ENCODE measurements around the gene LTB4R2.
"Not testable (repeated sequence)": the region's sequence is repeated elsewhere in the genome, so short reads cannot be mapped to it uniquely, and the experiment has no call there.

Gene LTB4R2

DNA sequence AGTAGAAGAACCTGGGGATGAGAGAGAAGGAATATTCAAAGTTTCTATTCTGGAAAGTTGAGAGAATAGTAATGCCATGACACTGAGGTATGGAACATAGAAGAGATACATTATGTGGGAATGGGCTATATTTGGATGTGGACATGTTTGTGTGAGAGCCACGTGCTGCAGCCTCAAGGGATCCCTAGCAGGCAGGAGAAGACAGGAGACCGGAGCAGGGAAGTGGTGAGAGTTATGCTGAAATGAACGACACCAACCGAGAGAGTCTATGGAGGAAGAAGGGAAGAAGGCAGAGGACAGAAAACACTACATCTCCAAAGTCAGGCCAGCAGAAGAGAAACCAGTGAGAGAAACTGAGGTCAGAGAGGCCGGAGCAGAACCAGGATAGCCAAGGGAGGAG lies 39.8 kb downstream of the LTB4R2 start:
- TF ChIP-seq, protein P1, sequence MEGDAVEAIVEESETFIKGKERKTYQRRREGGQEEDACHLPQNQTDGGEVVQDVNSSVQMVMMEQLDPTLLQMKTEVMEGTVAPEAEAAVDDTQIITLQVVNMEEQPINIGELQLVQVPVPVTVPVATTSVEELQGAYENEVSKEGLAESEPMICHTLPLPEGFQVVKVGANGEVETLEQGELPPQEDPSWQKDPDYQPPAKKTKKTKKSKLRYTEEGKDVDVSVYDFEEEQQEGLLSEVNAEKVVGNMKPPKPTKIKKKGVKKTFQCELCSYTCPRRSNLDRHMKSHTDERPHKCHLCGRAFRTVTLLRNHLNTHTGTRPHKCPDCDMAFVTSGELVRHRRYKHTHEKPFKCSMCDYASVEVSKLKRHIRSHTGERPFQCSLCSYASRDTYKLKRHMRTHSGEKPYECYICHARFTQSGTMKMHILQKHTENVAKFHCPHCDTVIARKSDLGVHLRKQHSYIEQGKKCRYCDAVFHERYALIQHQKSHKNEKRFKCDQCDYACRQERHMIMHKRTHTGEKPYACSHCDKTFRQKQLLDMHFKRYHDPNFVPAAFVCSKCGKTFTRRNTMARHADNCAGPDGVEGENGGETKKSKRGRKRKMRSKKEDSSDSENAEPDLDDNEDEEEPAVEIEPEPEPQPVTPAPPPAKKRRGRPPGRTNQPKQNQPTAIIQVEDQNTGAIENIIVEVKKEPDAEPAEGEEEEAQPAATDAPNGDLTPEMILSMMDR (conservative IDR thresholded peaks at IDR 0.05; ENCODE audit: control insufficient read depth, insufficient read depth, low read depth, low read length) = no peak
- no peak overlapping the region for H3K4me3 ChIP-seq (ENCODE audit: control insufficient read depth, low read depth, low read length)
- DNase-seq (ENCODE audit: low read depth) = no peak

DNA sequence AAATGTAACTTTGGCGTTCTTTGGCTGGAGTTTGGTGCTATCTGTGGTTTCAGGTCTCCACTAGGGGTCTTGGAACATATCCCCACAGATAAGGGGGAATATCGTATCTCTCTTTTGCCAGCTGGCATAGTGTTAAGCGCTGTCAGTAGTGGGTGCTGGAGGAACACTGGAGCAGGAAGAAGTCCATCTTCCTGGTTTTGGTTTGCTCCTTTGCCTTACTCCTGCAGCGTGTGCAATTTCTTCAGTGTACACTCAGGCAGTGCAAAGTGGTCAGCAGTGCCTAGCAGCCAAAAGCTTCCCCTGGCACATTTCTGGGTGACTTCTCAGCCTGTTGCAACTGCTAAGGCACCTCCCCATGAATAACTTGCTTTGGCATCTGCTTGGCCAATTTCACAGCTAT lies 41.6 kb downstream of the LTB4R2 start:
- H3K4me3 ChIP-seq (ENCODE audit: control insufficient read depth, low read depth, low read length) = no peak overlapping the region
- TF ChIP-seq, protein P1 (conservative IDR thresholded peaks at IDR 0.05; ENCODE audit: control insufficient read depth, insufficient read depth, low read depth, low read length) = no peak
- DNase-seq (ENCODE audit: low read depth) = peak; percentile 58

DNA sequence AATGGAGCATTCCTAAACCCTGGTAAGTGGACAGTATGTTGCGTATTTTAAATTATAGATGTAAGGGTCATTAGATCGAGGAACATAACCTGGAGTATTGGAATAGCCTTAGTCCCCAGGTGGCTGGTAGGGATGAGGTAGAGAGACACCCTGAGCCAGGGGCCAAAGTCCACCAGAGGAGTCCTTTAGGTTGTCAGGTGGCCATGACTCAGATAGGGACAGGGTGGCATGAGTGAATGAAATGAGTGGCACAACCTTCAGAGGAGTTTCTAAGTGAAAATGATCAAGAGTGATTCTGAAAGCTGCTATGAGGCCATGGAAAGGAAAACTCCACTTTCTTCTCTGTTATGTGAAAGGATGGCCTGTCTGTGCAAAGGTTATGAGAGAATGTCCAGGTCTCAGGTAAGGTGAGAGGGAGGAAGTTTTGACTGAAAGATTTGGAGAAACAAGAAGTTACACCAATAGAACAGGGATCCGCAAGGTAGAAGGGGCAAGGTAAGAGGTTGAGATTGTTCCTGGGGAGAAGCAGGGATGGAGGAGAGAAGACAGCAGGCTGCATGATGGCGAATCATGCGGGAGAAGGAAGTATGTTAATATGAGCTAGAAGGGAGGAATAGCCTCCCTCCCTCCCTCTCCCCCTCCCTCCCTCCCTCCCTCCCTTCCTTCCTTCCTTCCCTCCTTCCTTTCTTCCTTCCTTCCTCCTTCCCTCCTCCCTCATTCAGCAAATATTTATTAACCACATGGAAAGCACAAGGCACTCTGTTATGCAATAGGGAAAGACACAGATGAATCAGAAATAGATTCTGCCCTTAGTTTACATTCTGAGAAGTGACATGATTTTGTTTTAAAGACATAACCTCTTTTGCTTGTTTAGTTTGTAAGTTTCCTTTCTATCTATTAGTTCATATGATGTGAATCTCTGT lies 43.9 kb downstream of the LTB4R2 start:
- TF ChIP-seq, protein P1 (conservative IDR thresholded peaks at IDR 0.05; ENCODE audit: control insufficient read depth, insufficient read depth, low read depth, low read length) = no peak
- DNase-seq (ENCODE audit: low read depth) = peak; percentile 78
- H3K4me3 ChIP-seq (ENCODE audit: control insufficient read depth, low read depth, low read length) = no peak overlapping the region

DNA sequence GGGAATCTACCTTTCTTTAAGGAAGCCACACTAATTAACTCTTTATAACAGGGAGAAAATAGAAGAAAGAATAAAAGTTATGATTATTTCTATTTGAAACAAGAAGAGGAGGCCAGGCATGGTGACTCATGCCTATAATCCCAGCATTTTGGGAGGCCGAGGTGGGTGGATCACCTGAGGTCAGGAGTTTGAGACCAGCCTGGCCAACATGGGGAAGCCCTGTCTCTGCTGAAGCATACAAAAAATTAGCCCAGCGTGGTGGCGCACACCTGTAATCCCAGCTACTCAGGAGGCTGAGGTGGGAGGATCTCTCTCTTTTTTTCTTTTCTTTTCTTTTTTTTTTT lies 44.5 kb downstream of the LTB4R2 start:
- H3K4me3 ChIP-seq (ENCODE audit: control insufficient read depth, low read depth, low read length); DNase-seq (ENCODE audit: low read depth): not testable (repeated sequence)

DNA sequence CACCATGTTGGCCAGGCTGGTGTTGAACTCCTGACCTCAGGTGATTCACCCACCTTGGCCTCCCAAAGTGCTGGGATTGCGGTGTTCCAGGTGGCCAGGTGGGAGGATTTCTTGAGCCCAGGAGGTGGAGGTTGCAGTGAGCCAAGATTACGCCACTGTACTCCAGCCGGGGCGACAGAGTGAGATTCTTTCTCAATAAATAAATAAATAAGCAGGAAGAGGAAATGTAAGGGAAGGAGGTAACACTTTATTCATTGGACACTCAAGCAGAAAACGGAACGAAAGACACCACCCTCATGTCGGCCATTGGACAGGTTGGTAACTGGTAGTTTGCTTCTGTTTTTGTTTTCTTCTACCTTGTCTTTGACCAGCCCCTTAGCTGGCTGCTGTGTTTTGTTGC lies 45.1 kb downstream of the LTB4R2 start:
- DNase-seq (ENCODE audit: low read depth) = no peak
- TF ChIP-seq, protein P1 (conservative IDR thresholded peaks at IDR 0.05; ENCODE audit: control insufficient read depth, insufficient read depth, low read depth, low read length) = no peak
- H3K4me3 ChIP-seq (ENCODE audit: control insufficient read depth, low read depth, low read length) = no peak overlapping the region

DNA sequence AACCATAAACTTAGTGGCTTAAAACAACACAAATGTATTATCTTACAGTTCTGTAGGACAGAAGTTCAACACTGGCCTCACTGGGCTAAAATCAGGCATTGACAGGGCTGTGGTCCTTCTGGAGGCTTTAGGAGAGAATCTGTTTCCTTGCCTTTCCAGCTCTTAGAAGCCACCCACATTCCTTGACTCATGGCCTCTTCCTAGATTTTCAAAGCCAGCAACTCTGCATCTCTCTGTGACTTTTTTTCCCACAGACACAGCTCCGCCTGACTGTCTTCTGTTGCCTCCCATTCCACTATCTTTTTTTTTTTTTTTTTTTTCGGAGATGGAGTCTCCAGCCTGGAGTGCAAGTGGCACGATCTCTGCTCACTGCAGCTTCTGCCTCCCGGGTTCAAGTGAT lies 46.3 kb downstream of the LTB4R2 start:
- DNase-seq (ENCODE audit: low read depth) = no peak
- H3K4me3 ChIP-seq (ENCODE audit: control insufficient read depth, low read depth, low read length) = no peak overlapping the region
- TF ChIP-seq, protein P1 (conservative IDR thresholded peaks at IDR 0.05; ENCODE audit: control insufficient read depth, insufficient read depth, low read depth, low read length) = no peak

DNA sequence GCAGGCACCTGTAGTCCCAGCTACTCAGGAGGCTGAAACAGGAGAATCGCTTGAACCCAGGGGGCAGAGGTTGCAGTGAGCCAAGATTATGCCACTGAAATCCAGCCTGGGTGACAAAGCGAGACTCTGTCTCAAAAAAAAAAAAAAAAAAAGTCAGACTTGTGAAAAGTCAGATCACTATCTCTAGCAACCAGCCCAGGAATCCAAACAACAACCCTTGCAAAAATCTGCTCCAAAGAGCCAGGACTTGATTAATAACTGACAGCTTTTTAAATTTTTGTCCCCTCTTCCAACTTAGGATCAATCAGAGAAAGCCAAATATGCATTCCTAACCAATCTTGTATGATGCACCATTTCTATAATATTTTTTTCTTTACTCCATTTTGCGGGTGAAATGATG lies 50.3 kb downstream of the LTB4R2 start:
- H3K4me3 ChIP-seq (ENCODE audit: control insufficient read depth, low read depth, low read length) = no peak overlapping the region
- TF ChIP-seq, protein P1 (conservative IDR thresholded peaks at IDR 0.05; ENCODE audit: control insufficient read depth, insufficient read depth, low read depth, low read length) = no peak
- DNase-seq (ENCODE audit: low read depth) = no peak

Data from fibroblast of mammary gland (primary cell).